Calu3 (cell line): ENCODE results near the gene THSD7B. TPM values are rescaled to one million over a fixed set of nuclear protein-coding genes. Genes with fewer than 3 reads are reported as not detected.
A peak's percentile ranks its signal among the peaks of the same experiment; 100 is the strongest.

Experiments
- BruUV-seq: library from RNA; stranded (reverse); fragments of 400-500 nt; replicated peaks from 2 replicates; lab custom pipeline; 2021; lab: Mats Ljungman, UMichigan
- CTCF ChIA-PET: fragments of 300-600 bp; sonication (Branson Sonifier 250); formaldehyde crosslinking; loops from one replicate; lab custom pipeline; 2022; ENCODE audit warnings: antibody characterized with exemption; lab: Charles Lee
- DNase-seq: peaks from one replicate; pipeline ENCODE4 v3.0.0; 2022
- H3K27ac Mint-ChIP-seq: one replicate; pipeline ENCODE4 v1.8.0; 2022; ENCODE audit warnings: mixed read lengths; ENCODE audit not compliant: unreplicated experiment
- H3K27me3 Mint-ChIP-seq: one replicate; pipeline ENCODE4 v1.8.0; 2022; ENCODE audit warnings: mixed read lengths; ENCODE audit not compliant: unreplicated experiment
- H3K36me3 Mint-ChIP-seq: one replicate; pipeline ENCODE4 v1.8.0; 2022; ENCODE audit warnings: mild to moderate bottlenecking, moderate library complexity, mixed read lengths; ENCODE audit not compliant: insufficient read depth, unreplicated experiment
- H3K4me1 Mint-ChIP-seq: one replicate; pipeline ENCODE4 v1.8.0; 2022; ENCODE audit warnings: mild to moderate bottlenecking, low read depth, mixed read lengths; ENCODE audit not compliant: unreplicated experiment
- H3K4me3 Mint-ChIP-seq: one replicate; pipeline ENCODE4 v1.8.0; 2022; ENCODE audit warnings: mild to moderate bottlenecking, low read depth, moderate library complexity, mixed read lengths; ENCODE audit not compliant: unreplicated experiment
- H3K9me3 Mint-ChIP-seq: one replicate; pipeline ENCODE4 v1.8.0; 2022; ENCODE audit warnings: low read depth, mixed read lengths; ENCODE audit not compliant: unreplicated experiment
- intact Hi-C: fragments of 100-400 bp; cut with micrococcal nuclease; formaldehyde crosslinking; loops from one replicate; pipeline ENCODE4 v1.10.0; 2022; ENCODE audit not compliant: unreplicated experiment
- total RNA-seq: library from RNA; stranded (reverse); gene quantifications from 2 replicates; pipeline ENCODE4 v1.2.3, GENCODE V29; 2022
- TF ChIP-seq, protein P1 (sequence below): fragments of 200-600 bp; IDR thresholded peaks from one replicate; pipeline ENCODE4 v1.8.0; 2022; ENCODE audit warnings: antibody characterized with exemption; ENCODE audit not compliant: unreplicated experiment

The THSD7B gene
- total RNA-seq, 1 experiment from 2014 or later, result not detected

DNA sequence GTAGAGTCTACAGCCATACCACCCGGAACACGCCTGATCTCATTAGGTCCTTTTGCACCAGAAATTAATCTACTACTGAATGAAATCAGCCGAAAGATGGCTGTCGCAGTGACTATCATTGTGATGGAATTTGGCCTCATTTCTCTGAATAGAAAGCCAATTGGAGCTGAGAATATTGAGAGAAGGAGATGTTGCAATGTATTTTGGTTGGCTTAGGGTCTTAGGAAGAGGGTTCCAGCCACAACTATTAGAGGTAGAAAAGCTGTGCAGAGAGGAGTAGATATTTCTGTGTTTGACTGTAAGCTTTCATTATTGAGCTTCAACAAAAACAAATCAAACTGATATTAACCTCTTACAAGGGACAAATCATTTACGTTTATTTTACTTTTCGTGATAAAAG lies 98.1 kb downstream of the THSD7B start:
- CTCF ChIA-PET, result interaction anchor here (0.6 kb wide), 1 partner anchor 98 kb away, joined by 3 read pairs; no protein-coding TSS in a partner anchor
- Mint-ChIP-seq H3K9me3 (peaks cover 6% of the 10 kb centered on the region), H3K27me3 (no peaks in the 10 kb centered on the region), H3K4me1 (no peaks in the 10 kb centered on the region), H3K36me3 (no peaks in the 10 kb centered on the region), H3K4me3 (no peak overlapping the region), H3K27ac (no peak overlapping the region)
- intact Hi-C loops, result no loop called here
- no TSS peak for BruUV-seq
- TF ChIP-seq, protein P1, sequence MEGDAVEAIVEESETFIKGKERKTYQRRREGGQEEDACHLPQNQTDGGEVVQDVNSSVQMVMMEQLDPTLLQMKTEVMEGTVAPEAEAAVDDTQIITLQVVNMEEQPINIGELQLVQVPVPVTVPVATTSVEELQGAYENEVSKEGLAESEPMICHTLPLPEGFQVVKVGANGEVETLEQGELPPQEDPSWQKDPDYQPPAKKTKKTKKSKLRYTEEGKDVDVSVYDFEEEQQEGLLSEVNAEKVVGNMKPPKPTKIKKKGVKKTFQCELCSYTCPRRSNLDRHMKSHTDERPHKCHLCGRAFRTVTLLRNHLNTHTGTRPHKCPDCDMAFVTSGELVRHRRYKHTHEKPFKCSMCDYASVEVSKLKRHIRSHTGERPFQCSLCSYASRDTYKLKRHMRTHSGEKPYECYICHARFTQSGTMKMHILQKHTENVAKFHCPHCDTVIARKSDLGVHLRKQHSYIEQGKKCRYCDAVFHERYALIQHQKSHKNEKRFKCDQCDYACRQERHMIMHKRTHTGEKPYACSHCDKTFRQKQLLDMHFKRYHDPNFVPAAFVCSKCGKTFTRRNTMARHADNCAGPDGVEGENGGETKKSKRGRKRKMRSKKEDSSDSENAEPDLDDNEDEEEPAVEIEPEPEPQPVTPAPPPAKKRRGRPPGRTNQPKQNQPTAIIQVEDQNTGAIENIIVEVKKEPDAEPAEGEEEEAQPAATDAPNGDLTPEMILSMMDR, result no peak
- no peak for DNase-seq

DNA sequence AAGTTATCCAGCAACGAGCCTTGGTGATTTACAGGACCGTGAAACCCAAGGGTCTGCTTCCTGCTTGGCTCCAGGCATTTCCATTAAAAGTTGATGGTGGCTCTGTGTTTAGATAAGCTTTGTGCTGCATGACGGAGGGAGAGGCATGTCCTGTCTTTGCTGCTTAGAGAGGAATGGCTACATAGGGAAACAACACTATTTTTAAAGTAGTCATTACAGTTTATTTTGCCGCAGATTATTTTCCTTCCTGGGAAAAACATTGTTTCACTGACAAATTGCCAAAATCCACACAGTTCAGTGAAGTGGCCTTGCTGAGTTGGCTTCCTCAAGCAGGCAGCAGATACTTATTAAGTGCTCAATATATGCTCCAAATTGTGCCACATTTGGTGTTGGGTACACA lies 98.5 kb downstream of the THSD7B start:
- no peaks in the 10 kb centered on the region for H3K36me3 Mint-ChIP-seq
- BruUV-seq, result no TSS peak
- no peak overlapping the region for H3K4me3 Mint-ChIP-seq
- TF ChIP-seq, protein P1, result no peak
- H3K4me1 Mint-ChIP-seq, result no peaks in the 10 kb centered on the region
- no peak for DNase-seq
- no peak overlapping the region for H3K27ac Mint-ChIP-seq
- H3K27me3 Mint-ChIP-seq, result no peaks in the 10 kb centered on the region
- intact Hi-C loops, result no loop called here
- H3K9me3 Mint-ChIP-seq, result peaks cover 6% of the 10 kb centered on the region
- CTCF ChIA-PET, result interaction anchor here (0.6 kb wide), 1 partner anchor 98 kb away, joined by 3 read pairs; no protein-coding TSS in a partner anchor

DNA sequence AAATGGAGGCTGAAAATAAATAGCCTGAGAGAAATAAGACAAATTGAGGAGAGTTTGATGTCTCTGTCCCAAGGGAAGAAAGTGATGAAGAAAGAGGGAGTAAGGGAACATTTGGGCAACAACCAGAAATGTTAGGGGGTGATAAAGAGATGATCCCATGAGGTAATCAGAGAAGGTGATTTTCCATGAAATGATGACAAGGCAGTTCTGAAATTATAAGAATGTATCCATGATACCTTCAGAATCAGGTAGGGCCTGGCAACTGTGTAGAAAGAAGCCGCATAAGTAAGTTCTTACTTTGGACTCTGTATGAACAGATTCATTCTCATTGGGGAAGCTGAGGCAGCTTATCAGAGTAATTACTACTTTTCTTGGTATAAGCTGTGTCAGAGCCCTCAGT lies 106.1 kb downstream of the THSD7B start:
- DNase-seq, result no peak
- H3K27ac Mint-ChIP-seq, result no peak overlapping the region
- intact Hi-C loops, result loop anchor here (5.0 kb wide), 2 partner anchors 786 to 966 kb away; no protein-coding TSS in a partner anchor
- CTCF ChIA-PET, result no interaction called here
- no peaks in the 10 kb centered on the region for H3K27me3 Mint-ChIP-seq
- H3K36me3 Mint-ChIP-seq, result no peaks in the 10 kb centered on the region
- no peaks in the 10 kb centered on the region for H3K4me1 Mint-ChIP-seq
- no TSS peak for BruUV-seq
- peaks cover 4% of the 10 kb centered on the region for H3K9me3 Mint-ChIP-seq
- TF ChIP-seq, protein P1, result no peak
- H3K4me3 Mint-ChIP-seq, result no peak overlapping the region

DNA sequence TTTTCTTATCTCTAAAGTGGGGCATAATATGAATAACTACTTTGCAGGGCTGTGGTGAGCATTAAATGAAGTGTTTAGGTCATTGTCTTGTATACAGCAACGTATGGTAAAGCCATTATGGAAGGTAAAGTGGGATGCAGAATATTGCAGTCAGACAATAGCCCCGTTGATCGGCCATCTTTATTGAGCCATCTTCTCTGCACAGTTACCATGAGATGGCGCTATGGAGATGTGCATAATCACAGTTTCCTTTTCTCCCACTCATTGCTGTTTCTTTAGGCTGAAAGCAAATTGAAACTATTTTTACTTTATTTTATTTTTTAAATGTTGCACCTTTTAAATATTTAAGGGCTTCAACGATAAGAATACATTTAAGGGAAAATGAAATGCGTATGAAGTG lies 108.9 kb downstream of the THSD7B start:
- DNase-seq, result peak; percentile 12
- peaks cover 4% of the 10 kb centered on the region for H3K9me3 Mint-ChIP-seq
- no peak overlapping the region for H3K4me3 Mint-ChIP-seq
- H3K36me3 Mint-ChIP-seq, result no peaks in the 10 kb centered on the region
- CTCF ChIA-PET, result no interaction called here
- no TSS peak for BruUV-seq
- no peaks in the 10 kb centered on the region for H3K27me3 Mint-ChIP-seq
- intact Hi-C loops, result loop anchor here (1.0 to 5.0 kb wide), 3 partner anchors 177 to 963 kb away; no protein-coding TSS in a partner anchor
- TF ChIP-seq, protein P1, result no peak
- no peaks in the 10 kb centered on the region for H3K4me1 Mint-ChIP-seq
- no peak overlapping the region for H3K27ac Mint-ChIP-seq
